Thyroid gland (tissue), 4 donors: ENCODE measurements around the gene SH3BP4.

Experiments used
- POLR2A ChIP-seq, 2 donors: fragments of 450-650 bp; IDR thresholded peaks; one replicate each; pipeline ENCODE4 v1.6.1; 2017; ENCODE audit warnings: antibody characterized with exemption in 2 of 2, mild to moderate bottlenecking in 2 of 2, moderate library complexity in 1 of 2
- TF ChIP-seq, protein P1 (sequence below), 6 experiments: fragments of 200-600 bp in 3 of 6; fragments of 450-650 bp in 3 of 6; sonication (generic) in 3 of 6; IDR thresholded peaks; one replicate each; pipeline ENCODE4 v1.5.1; 2016 to 2019; ENCODE audit warnings: antibody characterized with exemption in 6 of 6, mild to moderate bottlenecking in 2 of 6, inconsistent platforms in 1 of 6, moderate library complexity in 1 of 6

DNA sequence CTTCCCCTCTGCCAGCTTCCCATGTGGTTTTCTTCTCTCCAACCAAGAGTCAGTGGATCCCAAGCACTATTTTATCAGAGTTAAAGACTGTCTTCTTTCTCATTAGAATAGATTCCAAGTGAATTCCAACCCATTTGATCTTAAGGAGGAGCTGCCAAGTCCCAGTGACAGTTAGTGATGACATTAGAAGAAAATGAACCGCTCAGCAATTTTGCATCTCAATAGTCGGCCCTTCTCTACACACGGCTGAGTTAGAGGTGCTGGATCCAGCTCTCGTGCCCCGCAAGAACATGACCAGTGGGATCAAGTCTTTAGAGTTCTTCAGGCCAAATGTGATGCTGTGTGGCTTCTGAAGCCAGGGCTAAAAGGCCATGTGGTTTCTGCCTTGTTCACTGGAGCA is 132.6 kb downstream of the SH3BP4 start:
- TF ChIP-seq, protein P1, sequence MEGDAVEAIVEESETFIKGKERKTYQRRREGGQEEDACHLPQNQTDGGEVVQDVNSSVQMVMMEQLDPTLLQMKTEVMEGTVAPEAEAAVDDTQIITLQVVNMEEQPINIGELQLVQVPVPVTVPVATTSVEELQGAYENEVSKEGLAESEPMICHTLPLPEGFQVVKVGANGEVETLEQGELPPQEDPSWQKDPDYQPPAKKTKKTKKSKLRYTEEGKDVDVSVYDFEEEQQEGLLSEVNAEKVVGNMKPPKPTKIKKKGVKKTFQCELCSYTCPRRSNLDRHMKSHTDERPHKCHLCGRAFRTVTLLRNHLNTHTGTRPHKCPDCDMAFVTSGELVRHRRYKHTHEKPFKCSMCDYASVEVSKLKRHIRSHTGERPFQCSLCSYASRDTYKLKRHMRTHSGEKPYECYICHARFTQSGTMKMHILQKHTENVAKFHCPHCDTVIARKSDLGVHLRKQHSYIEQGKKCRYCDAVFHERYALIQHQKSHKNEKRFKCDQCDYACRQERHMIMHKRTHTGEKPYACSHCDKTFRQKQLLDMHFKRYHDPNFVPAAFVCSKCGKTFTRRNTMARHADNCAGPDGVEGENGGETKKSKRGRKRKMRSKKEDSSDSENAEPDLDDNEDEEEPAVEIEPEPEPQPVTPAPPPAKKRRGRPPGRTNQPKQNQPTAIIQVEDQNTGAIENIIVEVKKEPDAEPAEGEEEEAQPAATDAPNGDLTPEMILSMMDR (IDR thresholded peaks at IDR 0.05), result no peak
- TF ChIP-seq POLR2A (IDR thresholded peaks at IDR 0.05), result no peak
